Tibial nerve (tissue), 4 donors: ENCODE results near the gene FAIM2. TPM values are rescaled to one million over a fixed set of nuclear protein-coding genes. Genes with fewer than 3 reads are reported as not detected.

ENCODE experiments used
- DNase-seq, 2 donors: peaks; one replicate each; pipeline ENCODE4 v3.0.0-alpha.2; 2019; ENCODE audit warnings: low spot score in 2 of 2
- H3K27ac ChIP-seq, 4 donors: fragments of 200-600 bp; sonication (generic) in 3 of 4; one replicate each; pipeline ENCODE4 v1.5.1; 2017 to 2019; ENCODE audit warnings: mild to moderate bottlenecking in 1 of 4
- H3K27me3 ChIP-seq, 2 donors: fragments of 200-600 bp; sonication (generic) in 1 of 2; one replicate each; pipeline versions ENCODE4 v1.5.1 to v1.6.0; 2017 to 2019
- H3K36me3 ChIP-seq, 3 donors: fragments of 200-600 bp; sonication (generic); one replicate each; pipeline ENCODE4 v1.5.1; 2018 to 2019
- H3K4me1 ChIP-seq, 4 donors: fragments of 200-600 bp; sonication (generic) in 3 of 4; one replicate each; pipeline ENCODE4 v1.5.1; 2017 to 2019
- H3K4me3 ChIP-seq, 4 donors: fragments of 200-600 bp; sonication (generic) in 3 of 4; one replicate each; pipeline ENCODE4 v1.5.1; 2017 to 2019; ENCODE audit warnings: mild to moderate bottlenecking in 1 of 4, moderate library complexity in 1 of 4
- H3K9me3 ChIP-seq, 4 donors: fragments of 200-600 bp; sonication (generic) in 3 of 4; one replicate each; pipeline ENCODE4 v1.5.1; 2017 to 2019
- CTCF ChIP-seq, 5 experiments: fragments of 200-600 bp in 3 of 5; fragments of 450-650 bp in 2 of 5; sonication (generic) in 3 of 5; IDR thresholded peaks; one replicate each; pipeline ENCODE4 v1.5.1; 2016 to 2019; ENCODE audit warnings: antibody characterized with exemption in 5 of 5, mild to moderate bottlenecking in 3 of 5, moderate library complexity in 2 of 5
- EP300 ChIP-seq, 2 donors: sonication (generic); formaldehyde crosslinking; IDR thresholded peaks; one replicate each; pipeline ENCODE4 v1.6.1; 2017; ENCODE audit warnings: antibody characterized with exemption in 2 of 2, mild to moderate bottlenecking in 1 of 2
- POLR2A ChIP-seq, 2 donors: fragments of 450-650 bp; IDR thresholded peaks; one replicate each; pipeline ENCODE4 v1.6.1; 2017; ENCODE audit warnings: antibody characterized with exemption in 2 of 2, mild to moderate bottlenecking in 2 of 2, moderate library complexity in 2 of 2
- WGBS, 2 donors: methylation state at CpG; one replicate each; pipeline ENCODE4 v1.1.5; 2018; 5-methylcytosine and 5-hydroxymethylcytosine counted together
- total RNA-seq, 4 donors: library from RNA; depleted of rRNA; stranded (reverse); fragments of >200 nt; gene quantifications; one replicate each; pipeline ENCODE4 v1.1.0, GENCODE V29; 2016

FAIM2 gene
- total RNA-seq, 4 donors from 2014 or later: 6.9 to 68.6 (median 36.9) TPM

- DNase-seq: peak; percentile 95
- H3K27me3 ChIP-seq: no peaks in the 10 kb centered on the region
- peak; percentile 47 to 85 for TF ChIP-seq EP300 (IDR thresholded peaks at IDR 0.05)
- TF ChIP-seq CTCF (IDR thresholded peaks at IDR 0.05): peak in 2 of 5 experiments; percentile 7 to 33
- TF ChIP-seq POLR2A (IDR thresholded peaks at IDR 0.05): peak; percentile 10 to 42
- peak within 1 kb of the TSS; percentile 87 to 96 (median 92) for H3K27ac ChIP-seq
- H3K4me3 ChIP-seq: peak within 1 kb of the TSS; percentile 83 to 94 (median 88)
- no peaks in the 10 kb centered on the region for H3K9me3 ChIP-seq
- no peaks in the 10 kb centered on the region for H3K36me3 ChIP-seq
- WGBS, 2 donors: 1% methylated on average over 46 to 53 of the region's 61 CpGs
- H3K4me1 ChIP-seq: peaks cover 0 to 51% (median 40%) of the 10 kb centered on the region in 4 donors
Observed at GRCh38 chr12:49828133-49829091, 75.3 kb downstream of the FAIM2 start, which contains the start of gene NCKAP5L. Gene NCKAP5L, minus strand, starts transcription at chr12:49828413. Its CDS starts 24,369 bp downstream, at chr12:49804044.

- H3K27me3 ChIP-seq: no peaks in the 10 kb centered on the region
- H3K4me1 ChIP-seq: peaks cover 0 to 59% (median 44%) of the 10 kb centered on the region in 4 donors
- no peaks in the 10 kb centered on the region for H3K9me3 ChIP-seq
- WGBS, 2 donors: 0 to 1% methylated on average over 28 to 38 of the region's 38 CpGs
- DNase-seq: peak in 1 of 2 donors; percentile 35
- no peak for TF ChIP-seq POLR2A (IDR thresholded peaks at IDR 0.05)
- TF ChIP-seq CTCF (IDR thresholded peaks at IDR 0.05): no peak
- TF ChIP-seq EP300 (IDR thresholded peaks at IDR 0.05): no peak
- H3K36me3 ChIP-seq: peaks cover 0 to 4% (median 0%) of the 10 kb centered on the region in 3 donors
- peak overlapping the region; percentile 87 to 96 (median 92) for H3K27ac ChIP-seq
- peak overlapping the region; percentile 83 to 94 (median 88) for H3K4me3 ChIP-seq
Observed at GRCh38 chr12:49827401-49828099, 76.2 kb downstream of the FAIM2 start.

- H3K4me1 ChIP-seq: peaks cover 0 to 65% (median 44%) of the 10 kb centered on the region in 4 donors
- TF ChIP-seq POLR2A (IDR thresholded peaks at IDR 0.05): no peak
- TF ChIP-seq EP300 (IDR thresholded peaks at IDR 0.05): no peak
- no peak for TF ChIP-seq CTCF (IDR thresholded peaks at IDR 0.05)
- DNase-seq: no peak
- H3K27ac ChIP-seq: peak overlapping the region; percentile 87 to 96 (median 92)
- peaks cover 0 to 9% (median 0%) of the 10 kb centered on the region in 3 donors for H3K36me3 ChIP-seq
- 26 to 28% methylated on average over 6 of the region's 6 CpGs for WGBS, 2 donors
- no peaks in the 10 kb centered on the region for H3K9me3 ChIP-seq
- H3K27me3 ChIP-seq: no peaks in the 10 kb centered on the region
- H3K4me3 ChIP-seq: peak overlapping the region; percentile 83 to 94 (median 88)
Observed at GRCh38 chr12:49827051-49827400, 76.7 kb downstream of the FAIM2 start.

- Histone ChIP-seq H3K27ac (peak overlapping the region in 3 of 4 donors; percentile 87 to 96 (median 95)), H3K9me3 (no peaks in the 10 kb centered on the region), H3K4me1 (peaks cover 0 to 75% (median 44%) of the 10 kb centered on the region in 4 donors), H3K4me3 (peak overlapping the region in 2 of 4 donors; percentile 2 to 91), H3K36me3 (peaks cover 0 to 9% (median 0%) of the 10 kb centered on the region in 3 donors), H3K27me3 (no peaks in the 10 kb centered on the region)
- 40 to 44% methylated on average over 3 to 4 of the region's 4 CpGs for WGBS, 2 donors
- TF ChIP-seq POLR2A (IDR thresholded peaks at IDR 0.05): no peak
- no peak for TF ChIP-seq CTCF (IDR thresholded peaks at IDR 0.05)
- TF ChIP-seq EP300 (IDR thresholded peaks at IDR 0.05): no peak
- no peak for DNase-seq
Observed at GRCh38 chr12:49825971-49826421, 77.7 kb downstream of the FAIM2 start.
